Lower leg skin (tissue), 4 donors: ENCODE data around the gene RAD21L1. TPM values are rescaled to one million over a fixed set of nuclear protein-coding genes. Genes with fewer than 3 reads are reported as not detected.

Experiments
- DNase-seq, 2 donors: peaks; one replicate each; pipeline ENCODE4 v3.0.0-alpha.2; 2019; ENCODE audit warnings: low spot score in 2 of 2
- H3K4me3 ChIP-seq: fragments of 200-600 bp; sonication (generic); 2 replicates; pipeline ENCODE4 v1.5.1; 2017; ENCODE audit warnings: mild to moderate bottlenecking, low read depth; ENCODE audit not compliant: poor library complexity, severe bottlenecking
- POLR2A ChIP-seq, 2 donors: fragments of 450-650 bp; IDR thresholded peaks; one replicate each; pipeline ENCODE4 v1.6.1; 2016 to 2017; ENCODE audit warnings: antibody characterized with exemption in 2 of 2, mild to moderate bottlenecking in 1 of 2, moderate library complexity in 1 of 2
- WGBS, 2 donors: methylation state at CpG; one replicate each; pipeline ENCODE4 v1.1.5; 2018; 5-methylcytosine and 5-hydroxymethylcytosine counted together
- intact Hi-C: fragments of 100-400 bp; cut with DNase I; formaldehyde crosslinking; loops from one replicate; pipeline ENCODE4 v1.15.0; 2023; ENCODE audit warnings: low total_unique reads
- total RNA-seq, 4 donors: library from RNA; depleted of rRNA; stranded (reverse); fragments of >200 nt; gene quantifications; one replicate each; pipeline ENCODE4 v1.1.0, GENCODE V29; 2016
- TF ChIP-seq, protein P1 (sequence below), 3 donors: fragments of 450-650 bp; IDR thresholded peaks; one replicate each; pipeline ENCODE4 v1.5.1; 2016; ENCODE audit warnings: antibody characterized with exemption in 3 of 3, mild to moderate bottlenecking in 3 of 3, moderate library complexity in 2 of 3

The RAD21L1 gene
- total RNA-seq, 4 donors from 2014 or later = 0.38 TPM; not detected in 3

DNA sequence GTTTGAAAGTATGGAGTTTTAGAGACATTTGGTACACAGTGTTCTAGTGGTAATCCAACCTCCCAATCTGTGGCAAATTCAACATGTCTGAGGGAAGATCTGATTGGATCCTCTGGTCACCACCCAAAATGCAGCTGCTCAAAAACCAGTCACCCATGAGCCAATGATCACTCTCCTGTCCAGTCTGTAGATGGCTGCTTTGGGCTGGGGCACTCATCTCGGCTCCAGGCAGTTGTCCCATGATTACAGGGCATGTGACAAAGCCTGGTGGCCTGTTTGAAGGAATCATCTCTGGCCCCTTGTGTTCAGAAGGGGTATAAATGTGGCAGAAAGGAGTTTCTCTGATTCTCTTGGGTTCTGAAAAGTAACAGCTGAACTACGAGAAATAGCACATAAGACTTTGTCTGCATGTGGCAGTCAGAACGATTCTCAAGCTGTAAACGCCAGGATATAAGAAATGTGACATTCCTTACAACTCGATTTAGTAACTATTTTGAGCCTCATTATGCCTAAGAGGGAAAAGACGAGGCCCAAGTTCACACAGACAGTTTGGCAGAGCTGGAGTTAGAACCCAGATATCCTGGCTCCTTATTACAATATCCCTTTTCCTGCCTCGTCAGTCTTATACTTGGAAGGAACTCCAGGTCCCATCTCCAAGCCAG lies 26.5 kb upstream of the RAD21L1 start:
- TF ChIP-seq POLR2A (IDR thresholded peaks at IDR 0.05) = no peak
- TF ChIP-seq, protein P1, sequence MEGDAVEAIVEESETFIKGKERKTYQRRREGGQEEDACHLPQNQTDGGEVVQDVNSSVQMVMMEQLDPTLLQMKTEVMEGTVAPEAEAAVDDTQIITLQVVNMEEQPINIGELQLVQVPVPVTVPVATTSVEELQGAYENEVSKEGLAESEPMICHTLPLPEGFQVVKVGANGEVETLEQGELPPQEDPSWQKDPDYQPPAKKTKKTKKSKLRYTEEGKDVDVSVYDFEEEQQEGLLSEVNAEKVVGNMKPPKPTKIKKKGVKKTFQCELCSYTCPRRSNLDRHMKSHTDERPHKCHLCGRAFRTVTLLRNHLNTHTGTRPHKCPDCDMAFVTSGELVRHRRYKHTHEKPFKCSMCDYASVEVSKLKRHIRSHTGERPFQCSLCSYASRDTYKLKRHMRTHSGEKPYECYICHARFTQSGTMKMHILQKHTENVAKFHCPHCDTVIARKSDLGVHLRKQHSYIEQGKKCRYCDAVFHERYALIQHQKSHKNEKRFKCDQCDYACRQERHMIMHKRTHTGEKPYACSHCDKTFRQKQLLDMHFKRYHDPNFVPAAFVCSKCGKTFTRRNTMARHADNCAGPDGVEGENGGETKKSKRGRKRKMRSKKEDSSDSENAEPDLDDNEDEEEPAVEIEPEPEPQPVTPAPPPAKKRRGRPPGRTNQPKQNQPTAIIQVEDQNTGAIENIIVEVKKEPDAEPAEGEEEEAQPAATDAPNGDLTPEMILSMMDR (IDR thresholded peaks at IDR 0.05) = no peak
- DNase-seq = peak in 1 of 2 donors; percentile 9
- H3K4me3 ChIP-seq = no peak overlapping the region
- 66 to 68% methylated on average over 7 of the region's 7 CpGs for WGBS, 2 donors
- intact Hi-C loops = no loop called here

DNA sequence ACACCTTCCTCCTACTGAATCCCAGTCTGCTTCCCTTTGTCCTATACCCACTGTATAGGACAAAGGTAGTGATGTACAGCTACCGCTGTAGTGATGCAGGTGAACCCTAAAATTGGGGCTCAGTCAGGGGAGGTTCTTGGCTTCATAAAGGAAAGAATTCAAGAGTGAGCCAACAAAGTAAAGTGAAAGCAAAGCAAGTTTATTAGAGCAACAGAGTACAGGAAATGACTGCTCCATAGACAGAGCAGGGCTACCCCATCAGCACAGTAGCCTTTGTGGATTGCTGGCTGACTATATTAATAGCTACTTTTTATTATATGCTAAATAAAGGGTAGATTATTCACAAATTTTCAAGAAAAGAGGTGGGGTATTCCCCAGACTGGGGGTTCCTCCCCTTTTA lies 25.9 kb upstream of the RAD21L1 start:
- TF ChIP-seq, protein P1 (IDR thresholded peaks at IDR 0.05) = no peak
- TF ChIP-seq POLR2A (IDR thresholded peaks at IDR 0.05) = no peak
- DNase-seq = peak in 1 of 2 donors; percentile 1
- 63 to 80% methylated on average over 1 of the region's 1 CpG for WGBS, 2 donors
- no peak overlapping the region for H3K4me3 ChIP-seq
- intact Hi-C loops = no loop called here

DNA sequence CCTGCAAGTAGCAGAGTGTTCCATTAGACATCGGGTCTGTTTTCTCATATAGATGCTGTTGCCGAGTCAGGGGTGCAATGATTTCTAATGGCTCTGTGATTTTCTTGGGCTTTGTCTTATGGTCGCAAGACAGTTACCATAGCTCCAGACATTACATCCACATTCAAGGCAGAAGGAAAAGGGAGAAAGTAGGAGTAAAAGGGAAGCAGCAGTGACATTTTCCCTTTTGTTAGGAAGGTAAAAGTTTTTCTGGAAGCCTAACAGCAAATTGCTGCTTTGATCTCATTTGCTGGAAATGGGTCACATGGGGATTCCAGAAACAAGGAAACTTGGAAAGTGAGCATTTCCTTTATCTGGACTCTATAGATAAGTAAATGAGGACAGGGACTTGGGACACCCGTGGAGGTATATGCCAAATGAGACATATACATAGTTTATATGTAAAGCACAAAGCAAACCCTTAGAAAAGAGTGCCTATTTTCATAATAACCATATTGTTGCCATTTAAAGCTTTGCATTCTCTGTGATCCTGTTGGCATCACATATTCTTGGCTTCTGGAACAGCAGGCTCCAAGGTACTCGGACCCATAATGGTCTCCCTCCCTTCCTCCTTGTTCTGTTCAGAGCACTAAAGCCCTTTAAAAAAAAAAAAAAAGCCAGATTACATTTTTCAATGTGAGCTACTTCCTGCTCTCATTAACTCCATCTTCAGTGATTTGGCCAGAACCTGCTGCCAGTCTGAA lies 22.9 kb upstream of the RAD21L1 start, which contains the start of gene C20orf202:
TSS of gene C20orf202 (plus strand) at position 693 of the 743 bp plus-strand sequence. CDS start 132 bp downstream, outside the sequence.
- 63 to 74% methylated on average over 5 of the region's 5 CpGs for WGBS, 2 donors
- TF ChIP-seq POLR2A (IDR thresholded peaks at IDR 0.05) = no peak
- TF ChIP-seq, protein P1 (IDR thresholded peaks at IDR 0.05) = no peak
- H3K4me3 ChIP-seq = no peak within 1 kb of the TSS
- intact Hi-C loops = no loop called here
- DNase-seq = no peak

DNA sequence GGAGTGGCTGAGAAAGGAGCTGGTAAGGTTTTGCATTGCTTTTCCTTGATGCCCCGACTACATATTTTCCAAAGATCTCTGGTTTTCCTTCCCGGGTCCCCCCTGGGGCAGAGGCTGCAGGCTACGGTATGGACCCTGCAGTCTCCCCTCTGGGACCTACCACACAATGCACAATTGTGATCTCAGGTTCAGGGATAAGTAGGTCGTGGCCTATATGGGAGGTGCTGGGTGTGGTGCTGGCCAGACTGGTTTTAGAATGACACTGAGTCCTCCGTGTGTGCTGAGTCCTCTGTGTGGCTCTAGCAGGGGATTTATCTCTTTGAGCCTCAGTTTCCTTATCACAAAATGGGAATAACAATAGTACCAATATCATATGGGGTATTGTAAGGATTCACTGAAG lies 22.2 kb upstream of the RAD21L1 start:
- TF ChIP-seq, protein P1 (IDR thresholded peaks at IDR 0.05) = no peak
- intact Hi-C loops = no loop called here
- H3K4me3 ChIP-seq = no peak overlapping the region
- peak in 1 of 2 donors; percentile 3 for DNase-seq
- WGBS, 2 donors = 42 to 54% methylated on average over 5 of the region's 5 CpGs

DNA sequence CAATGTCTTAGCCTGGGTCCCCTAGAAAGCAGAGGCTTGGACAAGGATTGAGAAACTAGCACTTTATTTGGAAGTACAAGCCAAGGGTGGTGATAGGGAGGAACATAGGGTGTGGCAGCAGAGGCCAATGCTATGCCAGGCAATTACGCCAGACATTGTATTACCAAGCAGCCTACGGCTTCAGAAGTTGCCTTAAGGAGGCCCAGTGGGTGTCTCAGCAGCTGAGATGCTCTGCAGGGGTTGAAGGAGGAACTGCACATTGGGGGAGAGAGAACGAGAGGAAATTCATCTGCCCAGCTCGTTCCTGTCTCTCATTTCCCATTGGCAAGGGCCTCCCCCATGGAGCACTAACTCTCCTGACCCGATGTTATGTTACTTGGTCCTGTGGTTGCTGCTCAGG lies 21.7 kb upstream of the RAD21L1 start:
- intact Hi-C loops = no loop called here
- TF ChIP-seq, protein P1 (IDR thresholded peaks at IDR 0.05) = no peak
- TF ChIP-seq POLR2A (IDR thresholded peaks at IDR 0.05) = no peak
- peak in 1 of 2 donors; percentile 67 for DNase-seq
- H3K4me3 ChIP-seq = no peak overlapping the region
- 35 to 42% methylated on average over 5 of the region's 5 CpGs for WGBS, 2 donors
